HepG2 (cell line): ENCODE data around the gene TMC2. TPM values are rescaled to one million over a fixed set of nuclear protein-coding genes. Genes with fewer than 3 reads are reported as not detected.

Experiments used
- ATF1 ChIP-seq: IDR thresholded peaks from 2 replicates; pipeline ENCODE4 v1.6.1; 2016; ENCODE audit warnings: mild to moderate bottlenecking, control low read depth
- FOSL1 ChIP-seq: sonication (generic); formaldehyde crosslinking; IDR thresholded peaks from 2 replicates; pipeline ENCODE4 v1.9.0; 2021; ENCODE audit warnings: missing genetic modification reagents, borderline replicate concordance
- HNRNPH1 ChIP-seq: fragments of 200-400 bp; formaldehyde crosslinking; optimal IDR thresholded peaks from 2 replicates; pipeline ENCODE3; 2017; ENCODE audit warnings: mild to moderate bottlenecking, low read depth, low read length
- MIER2 ChIP-seq: IDR thresholded peaks from 2 replicates; pipeline ENCODE4 v1.6.1; 2016; ENCODE audit warnings: missing biosample characterization, missing genetic modification reagents
- NFYC ChIP-seq: IDR thresholded peaks from 2 replicates; pipeline ENCODE4 v1.6.1; 2016; ENCODE audit warnings: missing genetic modification reagents, missing compliant biosample characterization
- ONECUT2 ChIP-seq: sonication (generic); formaldehyde crosslinking; IDR thresholded peaks from 2 replicates; pipeline ENCODE4 v1.4.0; 2020; ENCODE audit warnings: missing genetic modification reagents
- PAX8 ChIP-seq: sonication (generic); formaldehyde crosslinking; IDR thresholded peaks from 2 replicates; pipeline ENCODE4 v1.8.0; 2022; ENCODE audit warnings: mild to moderate bottlenecking, missing genetic modification reagents, borderline replicate concordance
- PHF21A ChIP-seq: sonication (generic); formaldehyde crosslinking; IDR thresholded peaks from 2 replicates; pipeline ENCODE4 v1.5.0; 2020; ENCODE audit warnings: mild to moderate bottlenecking, missing genetic modification reagents
- SAFB2 ChIP-seq: sonication (generic); formaldehyde crosslinking; IDR thresholded peaks from 2 replicates; pipeline ENCODE4 v1.5.1; 2020; ENCODE audit warnings: missing genetic modification reagents, low read depth, mild to moderate bottlenecking, borderline replicate concordance
- SUZ12 ChIP-seq: fragments of 150-350 bp; IDR thresholded peaks from 2 replicates; pipeline ENCODE4 v1.6.1; 2014; ENCODE audit warnings: low read depth, low read length
- TCF7L2 ChIP-seq: IDR thresholded peaks from 2 replicates; pipeline ENCODE4 v1.6.1; 2011; ENCODE audit warnings: mild to moderate bottlenecking, low read depth, low read length, moderate library complexity
- ZFP1 ChIP-seq: IDR thresholded peaks from 2 replicates; pipeline ENCODE4 v1.6.1; 2016
- ZNF10 ChIP-seq: sonication (generic); formaldehyde crosslinking; IDR thresholded peaks from 2 replicates; pipeline ENCODE4 v1.4.0; 2020; ENCODE audit warnings: mild to moderate bottlenecking, low read depth, missing genetic modification reagents, borderline replicate concordance
- ZNF224 ChIP-seq: sonication (generic); formaldehyde crosslinking; IDR thresholded peaks from 2 replicates; pipeline ENCODE4 v1.5.0; 2020; ENCODE audit warnings: mild to moderate bottlenecking, missing genetic modification reagents
- ZNF34 ChIP-seq: sonication (generic); formaldehyde crosslinking; IDR thresholded peaks from 2 replicates; pipeline ENCODE4 v1.4.0; 2020; ENCODE audit warnings: mild to moderate bottlenecking, missing genetic modification reagents, borderline replicate concordance
- ZNF792 ChIP-seq: IDR thresholded peaks from 2 replicates; pipeline ENCODE4 v1.6.1; 2016
- ZSCAN29 ChIP-seq: sonication (generic); formaldehyde crosslinking; conservative IDR thresholded peaks from 2 replicates; pipeline ENCODE4 v1.4.0; 2020; ENCODE audit warnings: mild to moderate bottlenecking, missing genetic modification reagents
- polyA plus RNA-seq, 8 experiments: library from polyadenylated mRNA; depleted of rRNA in 3 of 8; stranded (reverse) in 7 of 8; unstranded in 1 of 8; fragments of >200 nt; fragmentation: Illumina TruSeq in 4 of 8; extraction: Trizol in 4 of 8; gene quantifications; 2 replicates each; pipeline versions ENCODE4 v1.2.1 to v1.2.3, GENCODE V29; 2011 to 2016; ENCODE audit warnings: low read depth in 4 of 8, missing spikeins in 1 of 8, mixed read lengths in 1 of 8; ENCODE audit not compliant: insufficient read depth in 1 of 8
- total RNA-seq, 5 experiments: library from RNA; depleted of rRNA; stranded (reverse); fragments of >200 nt; fragmentation: Illumina TruSeq; extraction: Trizol; gene quantifications; 2 replicates each; pipeline ENCODE4 v1.2.3, GENCODE V29; 2016; ENCODE audit warnings: low read depth in 1 of 5
- TF ChIP-seq, protein P1 (sequence below): sonication (generic); formaldehyde crosslinking; IDR thresholded peaks from 2 replicates; pipeline ENCODE4 v1.4.0; 2020; ENCODE audit warnings: mild to moderate bottlenecking, missing genetic modification reagents
- TF ChIP-seq, protein P2 (sequence below): sonication (generic); formaldehyde crosslinking; IDR thresholded peaks from 2 replicates; pipeline ENCODE4 v1.4.0; 2020; ENCODE audit warnings: missing genetic modification reagents
- TF ChIP-seq, protein P3 (sequence below): sonication (generic); formaldehyde crosslinking; IDR thresholded peaks from 2 replicates; pipeline ENCODE4 v1.5.1; 2020; ENCODE audit warnings: missing genetic modification reagents, mild to moderate bottlenecking, borderline replicate concordance
- TF ChIP-seq, protein P4 (sequence below): sonication (generic); formaldehyde crosslinking; IDR thresholded peaks from 2 replicates; pipeline ENCODE4 v1.4.0; 2020; ENCODE audit warnings: missing genetic modification reagents

The TMC2 gene
- total and polyA plus RNA-seq, 2 of the 13 experiments (the other 11 are each of a cell fraction or from before 2014, with no cell fraction given), result not detected

DNA sequence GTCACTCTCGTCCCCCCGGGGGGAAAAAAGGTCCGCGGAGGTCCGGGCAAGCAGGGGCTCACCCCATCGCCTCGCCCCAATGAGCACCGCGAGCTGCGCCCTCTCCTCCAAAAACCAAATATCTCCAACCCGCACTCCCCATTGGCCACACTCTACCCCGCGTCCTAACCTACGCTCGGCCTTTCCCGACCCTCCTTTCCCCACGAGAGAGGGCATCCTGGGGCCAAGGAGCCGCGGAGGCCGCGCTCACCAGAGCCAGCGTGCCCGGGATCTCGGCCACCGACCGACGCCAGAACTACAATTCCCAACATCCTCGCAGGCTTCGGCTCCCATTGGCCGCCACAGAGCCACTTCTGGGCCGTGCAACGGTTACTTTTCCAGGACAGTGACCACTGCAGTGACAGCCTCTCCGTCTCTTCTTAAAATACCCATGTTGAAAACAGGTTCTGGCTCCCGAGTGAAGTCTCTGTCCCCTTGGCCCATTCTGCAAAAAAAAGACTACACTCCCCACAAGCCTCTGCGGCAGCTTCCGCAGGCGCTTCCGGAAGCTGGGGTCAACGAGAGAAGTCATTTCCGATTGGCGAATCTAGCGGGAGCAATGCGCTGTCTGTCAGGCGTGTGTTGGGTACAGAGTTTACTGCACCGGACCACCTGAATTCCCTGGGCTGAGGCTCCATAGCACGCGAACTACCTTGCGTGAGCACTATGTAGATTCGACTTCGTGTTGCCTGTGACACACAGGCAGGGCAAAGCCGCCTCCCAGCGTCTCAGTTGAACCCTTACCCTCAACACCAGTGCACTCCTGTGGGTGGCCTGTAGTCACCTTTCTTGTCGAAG is 27.5 kb upstream of the TMC2 start, which contains the start of gene ZNF343 (continued):
- TF ChIP-seq, protein P1, sequence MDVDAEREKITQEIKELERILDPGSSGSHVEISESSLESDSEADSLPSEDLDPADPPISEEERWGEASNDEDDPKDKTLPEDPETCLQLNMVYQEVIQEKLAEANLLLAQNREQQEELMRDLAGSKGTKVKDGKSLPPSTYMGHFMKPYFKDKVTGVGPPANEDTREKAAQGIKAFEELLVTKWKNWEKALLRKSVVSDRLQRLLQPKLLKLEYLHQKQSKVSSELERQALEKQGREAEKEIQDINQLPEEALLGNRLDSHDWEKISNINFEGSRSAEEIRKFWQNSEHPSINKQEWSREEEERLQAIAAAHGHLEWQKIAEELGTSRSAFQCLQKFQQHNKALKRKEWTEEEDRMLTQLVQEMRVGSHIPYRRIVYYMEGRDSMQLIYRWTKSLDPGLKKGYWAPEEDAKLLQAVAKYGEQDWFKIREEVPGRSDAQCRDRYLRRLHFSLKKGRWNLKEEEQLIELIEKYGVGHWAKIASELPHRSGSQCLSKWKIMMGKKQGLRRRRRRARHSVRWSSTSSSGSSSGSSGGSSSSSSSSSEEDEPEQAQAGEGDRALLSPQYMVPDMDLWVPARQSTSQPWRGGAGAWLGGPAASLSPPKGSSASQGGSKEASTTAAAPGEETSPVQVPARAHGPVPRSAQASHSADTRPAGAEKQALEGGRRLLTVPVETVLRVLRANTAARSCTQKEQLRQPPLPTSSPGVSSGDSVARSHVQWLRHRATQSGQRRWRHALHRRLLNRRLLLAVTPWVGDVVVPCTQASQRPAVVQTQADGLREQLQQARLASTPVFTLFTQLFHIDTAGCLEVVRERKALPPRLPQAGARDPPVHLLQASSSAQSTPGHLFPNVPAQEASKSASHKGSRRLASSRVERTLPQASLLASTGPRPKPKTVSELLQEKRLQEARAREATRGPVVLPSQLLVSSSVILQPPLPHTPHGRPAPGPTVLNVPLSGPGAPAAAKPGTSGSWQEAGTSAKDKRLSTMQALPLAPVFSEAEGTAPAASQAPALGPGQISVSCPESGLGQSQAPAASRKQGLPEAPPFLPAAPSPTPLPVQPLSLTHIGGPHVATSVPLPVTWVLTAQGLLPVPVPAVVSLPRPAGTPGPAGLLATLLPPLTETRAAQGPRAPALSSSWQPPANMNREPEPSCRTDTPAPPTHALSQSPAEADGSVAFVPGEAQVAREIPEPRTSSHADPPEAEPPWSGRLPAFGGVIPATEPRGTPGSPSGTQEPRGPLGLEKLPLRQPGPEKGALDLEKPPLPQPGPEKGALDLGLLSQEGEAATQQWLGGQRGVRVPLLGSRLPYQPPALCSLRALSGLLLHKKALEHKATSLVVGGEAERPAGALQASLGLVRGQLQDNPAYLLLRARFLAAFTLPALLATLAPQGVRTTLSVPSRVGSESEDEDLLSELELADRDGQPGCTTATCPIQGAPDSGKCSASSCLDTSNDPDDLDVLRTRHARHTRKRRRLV (CRISPR knock-in tag), result peak; percentile 73
- TF ChIP-seq ZNF34 (CRISPR knock-in tag) (no peak), ZNF792 (CRISPR knock-in tag) (peak; percentile 92), FOSL1 (CRISPR knock-in tag) (peak; percentile 15; the same call in 1 of the 2 replicates), ZNF224 (CRISPR knock-in tag) (peak; percentile 49; the same call in 1 of the 2 replicates), ATF1 (CRISPR knock-in tag) (peak; percentile 78), SAFB2 (CRISPR knock-in tag) (0 out of 2 replicates have a peak, but pooled peaks have one; percentile 88), PHF21A (CRISPR knock-in tag) (peak; percentile 58; the same call in 1 of the 2 replicates), ZFP1 (no peak; the same call in none of the 2 replicates), NFYC (peak; percentile 87), MIER2 (CRISPR knock-in tag) (peak; percentile 62; the same call in 1 of the 2 replicates), ZSCAN29 (no peak; the same call in 1 of the 2 replicates), ONECUT2 (CRISPR knock-in tag) (no peak), TCF7L2 (no peak), ZNF10 (CRISPR knock-in tag) (no peak), PAX8 (CRISPR knock-in tag) (0 out of 2 replicates have a peak, but pooled peaks have one; percentile 80), HNRNPH1 (no peak), SUZ12 (peak; percentile 84)
- TF ChIP-seq, protein P2, sequence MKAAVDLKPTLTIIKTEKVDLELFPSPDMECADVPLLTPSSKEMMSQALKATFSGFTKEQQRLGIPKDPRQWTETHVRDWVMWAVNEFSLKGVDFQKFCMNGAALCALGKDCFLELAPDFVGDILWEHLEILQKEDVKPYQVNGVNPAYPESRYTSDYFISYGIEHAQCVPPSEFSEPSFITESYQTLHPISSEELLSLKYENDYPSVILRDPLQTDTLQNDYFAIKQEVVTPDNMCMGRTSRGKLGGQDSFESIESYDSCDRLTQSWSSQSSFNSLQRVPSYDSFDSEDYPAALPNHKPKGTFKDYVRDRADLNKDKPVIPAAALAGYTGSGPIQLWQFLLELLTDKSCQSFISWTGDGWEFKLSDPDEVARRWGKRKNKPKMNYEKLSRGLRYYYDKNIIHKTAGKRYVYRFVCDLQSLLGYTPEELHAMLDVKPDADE (CRISPR knock-in tag), result no peak
- TF ChIP-seq, protein P3, sequence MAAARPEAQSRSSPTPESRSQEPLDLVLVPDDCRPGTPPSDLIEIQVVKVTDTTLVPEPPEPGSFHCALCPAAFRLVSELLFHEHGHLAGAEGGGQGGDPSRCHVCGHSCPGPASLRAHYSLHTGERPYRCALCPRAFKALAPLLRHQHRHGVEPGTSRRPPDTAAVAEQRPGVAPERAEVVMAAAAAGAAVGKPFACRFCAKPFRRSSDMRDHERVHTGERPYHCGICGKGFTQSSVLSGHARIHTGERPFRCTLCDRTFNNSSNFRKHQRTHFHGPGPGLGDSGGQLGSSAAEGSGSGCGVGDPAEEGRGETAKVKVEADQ (CRISPR knock-in tag), result no peak; the same call in 1 of the 2 replicates
- TF ChIP-seq, protein P4, sequence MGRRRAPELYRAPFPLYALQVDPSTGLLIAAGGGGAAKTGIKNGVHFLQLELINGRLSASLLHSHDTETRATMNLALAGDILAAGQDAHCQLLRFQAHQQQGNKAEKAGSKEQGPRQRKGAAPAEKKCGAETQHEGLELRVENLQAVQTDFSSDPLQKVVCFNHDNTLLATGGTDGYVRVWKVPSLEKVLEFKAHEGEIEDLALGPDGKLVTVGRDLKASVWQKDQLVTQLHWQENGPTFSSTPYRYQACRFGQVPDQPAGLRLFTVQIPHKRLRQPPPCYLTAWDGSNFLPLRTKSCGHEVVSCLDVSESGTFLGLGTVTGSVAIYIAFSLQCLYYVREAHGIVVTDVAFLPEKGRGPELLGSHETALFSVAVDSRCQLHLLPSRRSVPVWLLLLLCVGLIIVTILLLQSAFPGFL (CRISPR knock-in tag), result 0 out of 2 replicates have a peak, but pooled peaks have one; percentile 80
